A673 (cell line): ENCODE results near the gene TTC33. TPM values are rescaled to one million over a fixed set of nuclear protein-coding genes. Genes with fewer than 3 reads are reported as not detected.

ENCODE experiments used
- BruUV-seq: library from RNA; stranded (reverse); fragments of 400-500 nt; replicated peaks from 2 replicates; lab custom pipeline; 2021; lab: Mats Ljungman, UMichigan
- CTCF ChIA-PET: fragments of 300-600 bp; sonication (Branson Sonifier 250); formaldehyde crosslinking; loops from one replicate; lab custom pipeline; 2022; ENCODE audit warnings: antibody characterized with exemption; lab: Charles Lee
- POLR2A ChIA-PET: fragments of 300-600 bp; sonication (Branson Sonifier 250); formaldehyde crosslinking; loops from one replicate; lab custom pipeline; 2022; ENCODE audit warnings: antibody characterized with exemption; ENCODE audit not compliant: low non-redundant PET; lab: Charles Lee
- DNase-seq: peaks from one replicate; pipeline ENCODE4 v3.0.0-alpha.2; 2015; ENCODE audit warnings: low spot score
- H3K27ac ChIP-seq: fragments of 200-600 bp; sonication (generic); 2 replicates; pipeline ENCODE4 v1.5.1; 2016; ENCODE audit warnings: mixed run types, low read depth, mild to moderate bottlenecking, mixed read lengths, antibody characterized with exemption, low read length; ENCODE audit not compliant: poor library complexity, severe bottlenecking
- H3K27me3 ChIP-seq: fragments of 200-600 bp; sonication (generic); replicated peaks from 2 replicates; pipeline ENCODE4 v1.6.1; 2017; ENCODE audit warnings: mixed run types, low read depth, mild to moderate bottlenecking, mixed read lengths, antibody characterized with exemption, low read length; ENCODE audit not compliant: insufficient read depth, poor library complexity
- H3K36me3 ChIP-seq: fragments of 200-600 bp; sonication (generic); 2 replicates; pipeline ENCODE4 v1.6.1; 2016; ENCODE audit warnings: mixed run types, mild to moderate bottlenecking, mixed read lengths, antibody characterized with exemption, low read length; ENCODE audit not compliant: insufficient read depth, poor library complexity, severe bottlenecking
- H3K4me1 ChIP-seq: fragments of 200-600 bp; sonication (generic); 2 replicates; pipeline ENCODE4 v1.6.1; 2017; ENCODE audit warnings: mixed run types, mild to moderate bottlenecking, mixed read lengths, antibody characterized with exemption, low read length; ENCODE audit not compliant: insufficient read depth, poor library complexity, severe bottlenecking
- H3K4me3 ChIP-seq: fragments of 200-600 bp; sonication (generic); 2 replicates; pipeline ENCODE4 v1.5.1; 2016; ENCODE audit warnings: low read depth, mixed run types, mild to moderate bottlenecking, mixed read lengths, low read length; ENCODE audit not compliant: poor library complexity, severe bottlenecking
- H3K9me3 ChIP-seq: fragments of 200-600 bp; sonication (generic); 2 replicates; pipeline ENCODE4 v1.6.1; 2016; ENCODE audit warnings: mixed run types, low read depth, mild to moderate bottlenecking, mixed read lengths, antibody characterized with exemption, low read length; ENCODE audit not compliant: poor library complexity, severe bottlenecking
- EZH2 ChIP-seq: fragments of 200-600 bp; sonication (generic); IDR thresholded peaks from 2 replicates; pipeline ENCODE4 v1.6.1; 2017; ENCODE audit warnings: borderline replicate concordance, low read depth, mild to moderate bottlenecking, mixed read lengths, antibody characterized with exemption, low read length; ENCODE audit not compliant: poor library complexity, severe bottlenecking
- intact Hi-C: fragments of 100-400 bp; cut with micrococcal nuclease; formaldehyde crosslinking; loops from one replicate; pipeline ENCODE4 v1.10.0; 2022; ENCODE audit not compliant: unreplicated experiment
- total RNA-seq: library from RNA; stranded (reverse); gene quantifications from 2 replicates; pipeline ENCODE4 v1.2.3, GENCODE V29; 2021
- TF ChIP-seq, protein P1 (sequence below): fragments of 300-800, 200-600 bp; sonication (generic); conservative IDR thresholded peaks from 2 replicates; pipeline ENCODE4 v1.5.1; 2017; ENCODE audit warnings: low read depth, mild to moderate bottlenecking, antibody characterized with exemption, low read length, moderate library complexity, mixed read lengths

The TTC33 gene
- total RNA-seq, 1 experiment from 2014 or later: 17.0 TPM

- ChIA-PET CTCF (no interaction called here), POLR2A (no interaction called here)
- DNase-seq: no peak
- no peak overlapping the region for H3K4me3 ChIP-seq
- TF ChIP-seq, protein P1, sequence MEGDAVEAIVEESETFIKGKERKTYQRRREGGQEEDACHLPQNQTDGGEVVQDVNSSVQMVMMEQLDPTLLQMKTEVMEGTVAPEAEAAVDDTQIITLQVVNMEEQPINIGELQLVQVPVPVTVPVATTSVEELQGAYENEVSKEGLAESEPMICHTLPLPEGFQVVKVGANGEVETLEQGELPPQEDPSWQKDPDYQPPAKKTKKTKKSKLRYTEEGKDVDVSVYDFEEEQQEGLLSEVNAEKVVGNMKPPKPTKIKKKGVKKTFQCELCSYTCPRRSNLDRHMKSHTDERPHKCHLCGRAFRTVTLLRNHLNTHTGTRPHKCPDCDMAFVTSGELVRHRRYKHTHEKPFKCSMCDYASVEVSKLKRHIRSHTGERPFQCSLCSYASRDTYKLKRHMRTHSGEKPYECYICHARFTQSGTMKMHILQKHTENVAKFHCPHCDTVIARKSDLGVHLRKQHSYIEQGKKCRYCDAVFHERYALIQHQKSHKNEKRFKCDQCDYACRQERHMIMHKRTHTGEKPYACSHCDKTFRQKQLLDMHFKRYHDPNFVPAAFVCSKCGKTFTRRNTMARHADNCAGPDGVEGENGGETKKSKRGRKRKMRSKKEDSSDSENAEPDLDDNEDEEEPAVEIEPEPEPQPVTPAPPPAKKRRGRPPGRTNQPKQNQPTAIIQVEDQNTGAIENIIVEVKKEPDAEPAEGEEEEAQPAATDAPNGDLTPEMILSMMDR: no peak
- TF ChIP-seq EZH2: no peak
- no peaks in the 10 kb centered on the region for H3K36me3 ChIP-seq
- H3K27me3 ChIP-seq: no peaks in the 10 kb centered on the region
- no peaks in the 10 kb centered on the region for H3K4me1 ChIP-seq
- intact Hi-C loops: no loop called here
- BruUV-seq: no TSS peak
- H3K9me3 ChIP-seq: no peaks in the 10 kb centered on the region
- H3K27ac ChIP-seq: no peak overlapping the region
These were observed 128.1 kb downstream of the TTC33 start for GRCh38 chr5:40627706-40628105.

DNA sequence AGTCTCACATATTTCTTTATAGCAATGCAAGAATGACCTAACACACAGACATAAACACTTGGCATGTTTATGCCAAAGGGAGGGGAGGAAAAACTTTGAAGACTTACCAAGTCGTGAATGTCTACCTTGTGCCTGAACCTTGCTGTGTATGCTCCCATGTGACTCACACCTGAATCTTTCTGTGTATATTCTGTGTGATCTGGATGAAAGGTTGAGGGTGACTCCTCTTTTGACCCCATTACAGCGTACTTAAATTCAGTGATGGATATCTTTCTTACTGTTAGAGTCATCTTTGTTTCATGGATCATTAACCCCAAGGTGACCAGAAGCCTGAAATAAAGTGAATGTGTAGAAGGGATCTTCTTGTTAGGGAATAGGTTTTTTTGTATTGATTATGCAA is 129.0 kb downstream of the TTC33 start:
- intact Hi-C loops: no loop called here
- H3K27me3 ChIP-seq: no peaks in the 10 kb centered on the region
- TF ChIP-seq, protein P1: no peak
- TF ChIP-seq EZH2: no peak
- DNase-seq: no peak
- no peak overlapping the region for H3K4me3 ChIP-seq
- no peak overlapping the region for H3K27ac ChIP-seq
- no peaks in the 10 kb centered on the region for H3K36me3 ChIP-seq
- POLR2A ChIA-PET: no interaction called here
- no peaks in the 10 kb centered on the region for H3K4me1 ChIP-seq
- H3K9me3 ChIP-seq: no peaks in the 10 kb centered on the region
- CTCF ChIA-PET: no interaction called here
- BruUV-seq: no TSS peak

DNA sequence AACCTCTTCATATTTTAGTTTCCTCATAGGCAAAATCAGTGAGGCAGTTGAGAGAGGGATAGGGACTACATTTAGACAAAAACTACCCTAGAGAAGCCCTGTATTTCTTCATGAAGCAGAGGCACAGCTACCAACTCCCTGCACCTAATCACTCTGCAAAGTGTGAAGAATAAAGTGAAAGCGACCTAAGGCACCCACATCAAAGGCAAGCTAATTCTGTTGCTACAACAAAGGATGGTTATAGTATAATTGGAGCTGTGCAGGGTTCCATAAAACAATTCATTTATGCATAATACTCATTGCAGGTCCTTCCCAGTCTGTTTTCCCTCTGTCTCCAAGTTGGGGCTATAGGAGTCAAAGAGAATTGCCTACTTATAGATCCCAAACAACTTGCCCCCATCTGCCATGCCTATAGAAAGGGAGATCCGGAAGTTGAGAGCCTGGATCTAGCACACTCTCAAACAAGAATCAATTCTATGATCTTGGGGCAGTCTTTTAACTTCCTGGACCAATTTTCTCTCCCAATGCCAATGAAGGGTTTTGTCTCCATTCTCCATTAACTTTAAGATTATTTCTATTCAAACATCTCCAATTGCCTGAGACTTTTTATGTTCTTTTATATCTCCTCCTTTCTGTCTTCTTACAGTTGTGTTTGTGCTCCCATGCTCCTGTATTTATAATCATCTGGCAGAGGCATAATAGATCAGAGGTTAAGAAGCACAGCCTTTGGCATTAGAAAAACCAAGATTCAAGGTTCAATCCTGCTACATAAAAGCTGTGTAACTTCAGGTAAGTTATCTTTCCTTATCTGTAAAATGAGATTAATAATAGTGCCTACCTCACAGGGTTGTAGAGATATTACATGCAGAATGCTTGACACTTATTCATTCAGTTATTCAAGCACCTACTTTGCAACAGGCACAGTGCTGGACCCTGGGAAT is 132.0 kb downstream of the TTC33 start:
- Histone ChIP-seq H3K9me3 (no peaks in the 10 kb centered on the region), H3K4me3 (no peak overlapping the region), H3K27ac (no peak overlapping the region), H3K36me3 (no peaks in the 10 kb centered on the region), H3K4me1 (no peaks in the 10 kb centered on the region), H3K27me3 (no peaks in the 10 kb centered on the region)
- TF ChIP-seq, protein P1: no peak
- no peak for TF ChIP-seq EZH2
- CTCF ChIA-PET: no interaction called here
- DNase-seq: no peak
- no TSS peak for BruUV-seq
- POLR2A ChIA-PET: no interaction called here
- intact Hi-C loops: no loop called here
